ENCODE results near the gene DISC1. TPM values are rescaled to one million over a fixed set of nuclear protein-coding genes. Genes with fewer than 3 reads are reported as not detected.

Gene DISC1
- total RNA-seq, 2 donors from 2014 or later, result 8.0 to 9.4 TPM

DNA sequence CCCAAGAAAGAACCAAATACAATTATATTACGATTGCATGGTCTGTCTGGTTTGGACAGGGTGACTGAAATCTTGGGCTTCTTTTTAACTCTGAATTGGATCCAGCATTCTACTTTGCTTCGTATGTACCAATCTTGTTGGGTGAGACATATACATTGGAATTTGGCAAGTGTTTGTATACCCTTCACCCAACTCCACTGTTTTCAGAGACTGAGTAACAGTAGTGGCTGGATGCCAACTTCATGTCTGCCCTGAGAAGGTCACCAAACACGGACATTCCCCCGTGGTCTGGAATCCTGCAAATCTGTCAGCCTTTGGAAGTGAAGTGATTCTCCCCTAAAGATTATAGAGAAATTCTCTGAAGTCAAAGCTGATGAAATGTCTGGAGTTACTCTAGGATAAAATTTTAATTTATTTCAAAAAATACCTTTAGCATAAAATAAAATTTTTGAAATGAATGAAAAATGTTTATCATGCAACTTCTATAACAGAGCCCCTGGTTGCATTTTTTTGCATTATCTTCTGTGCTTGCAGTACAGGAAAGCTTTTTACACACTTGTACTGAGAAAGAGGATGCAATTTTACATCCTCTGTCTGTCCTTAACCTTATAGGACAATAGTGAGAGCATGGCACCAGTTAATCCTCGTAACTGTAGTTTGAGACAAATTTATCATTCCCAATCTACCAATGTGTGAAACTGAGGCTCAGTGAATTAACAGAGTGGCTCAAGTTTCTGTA lies 201.8 kb downstream of the DISC1 start:
- Mint-ChIP-seq H3K4me3 (no peak overlapping the region), H3K27me3 (ENCODE audit: insufficient read depth) (no peaks in the 10 kb centered on the region), H3K36me3 (ENCODE audit: low read depth) (peaks cover 3% of the 10 kb centered on the region), H3K27ac (no peak overlapping the region), H3K9me3 (no peaks in the 10 kb centered on the region), H3K4me1 (peaks cover 39% of the 10 kb centered on the region)
- Histone ChIP-seq H3K27me3 (ENCODE audit: control insufficient read depth, insufficient read depth, low read length, poor library complexity, severe bottlenecking) (no peaks in the 10 kb centered on the region), H3K27ac (ENCODE audit: low read depth, low read length) (no peak overlapping the region), H3K36me3 (ENCODE audit: control insufficient read depth, insufficient read depth, low read length) (no peaks in the 10 kb centered on the region), H3K9me3 (ENCODE audit: control insufficient read depth, low read length) (no peaks in the 10 kb centered on the region), H3K4me3 (ENCODE audit: low read length) (no peak overlapping the region), H3K9ac (ENCODE audit: extremely low read depth, low read length, poor library complexity, severe bottlenecking) (no peak overlapping the region), H3K4me1 (ENCODE audit: control insufficient read depth, insufficient read depth, low read length) (no peaks in the 10 kb centered on the region)
- no peak for DNase-seq
- TF ChIP-seq CTCF (conservative IDR thresholded peaks at IDR 0.05), result no peak
- 90 to 100% methylated on average over 2 to 5 of the region's 5 CpGs for WGBS, 2 experiments (ENCODE audit: insufficient coverage in 1 of 2, insufficient read length in 1 of 2)

DNA sequence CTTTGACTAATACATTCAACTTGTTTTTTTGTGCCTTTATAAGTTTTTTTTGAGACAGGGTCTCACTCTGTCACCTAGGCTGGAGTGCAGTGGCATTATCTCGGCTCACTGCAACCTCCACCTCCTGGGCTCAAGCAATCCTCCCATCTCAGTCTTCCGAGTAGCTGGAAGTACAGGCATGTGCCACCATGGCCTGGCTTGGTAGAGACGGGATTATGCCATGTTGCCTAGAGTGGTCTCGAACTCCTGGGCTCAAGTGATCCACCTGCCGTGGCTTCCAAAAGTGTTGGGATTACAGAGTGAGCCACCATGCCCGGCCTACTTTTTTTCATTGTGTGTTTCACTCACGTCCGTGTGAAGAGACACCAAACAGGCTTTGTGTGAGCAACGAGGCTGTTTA lies 202.7 kb downstream of the DISC1 start:
- H3K9ac ChIP-seq (ENCODE audit: extremely low read depth, low read length, poor library complexity, severe bottlenecking), result no peak overlapping the region
- no peak overlapping the region for H3K4me3 ChIP-seq (ENCODE audit: low read length)
- no peaks in the 10 kb centered on the region for H3K9me3 ChIP-seq (ENCODE audit: control insufficient read depth, low read length)
- peak; percentile 62 for DNase-seq
- peak overlapping the region; percentile 71 for H3K27ac Mint-ChIP-seq
- peaks cover 4% of the 10 kb centered on the region for H3K9me3 Mint-ChIP-seq
- peaks cover 3% of the 10 kb centered on the region for H3K36me3 Mint-ChIP-seq (ENCODE audit: low read depth)
- peak overlapping the region; percentile 67 for H3K4me3 Mint-ChIP-seq
- H3K36me3 ChIP-seq (ENCODE audit: control insufficient read depth, insufficient read depth, low read length), result no peaks in the 10 kb centered on the region
- no peaks in the 10 kb centered on the region for H3K27me3 Mint-ChIP-seq (ENCODE audit: insufficient read depth)
- peaks cover 46% of the 10 kb centered on the region for H3K4me1 Mint-ChIP-seq
- TF ChIP-seq CTCF (conservative IDR thresholded peaks at IDR 0.05), result no peak
- no peak overlapping the region for H3K27ac ChIP-seq (ENCODE audit: low read depth, low read length)
- H3K4me1 ChIP-seq (ENCODE audit: control insufficient read depth, insufficient read depth, low read length), result no peaks in the 10 kb centered on the region
- H3K27me3 ChIP-seq (ENCODE audit: control insufficient read depth, insufficient read depth, low read length, poor library complexity, severe bottlenecking), result no peaks in the 10 kb centered on the region
- WGBS, 2 experiments (ENCODE audit: insufficient coverage in 1 of 2, insufficient read length in 1 of 2), result 73 to 74% methylated on average over 8 to 9 of the region's 9 CpGs

DNA sequence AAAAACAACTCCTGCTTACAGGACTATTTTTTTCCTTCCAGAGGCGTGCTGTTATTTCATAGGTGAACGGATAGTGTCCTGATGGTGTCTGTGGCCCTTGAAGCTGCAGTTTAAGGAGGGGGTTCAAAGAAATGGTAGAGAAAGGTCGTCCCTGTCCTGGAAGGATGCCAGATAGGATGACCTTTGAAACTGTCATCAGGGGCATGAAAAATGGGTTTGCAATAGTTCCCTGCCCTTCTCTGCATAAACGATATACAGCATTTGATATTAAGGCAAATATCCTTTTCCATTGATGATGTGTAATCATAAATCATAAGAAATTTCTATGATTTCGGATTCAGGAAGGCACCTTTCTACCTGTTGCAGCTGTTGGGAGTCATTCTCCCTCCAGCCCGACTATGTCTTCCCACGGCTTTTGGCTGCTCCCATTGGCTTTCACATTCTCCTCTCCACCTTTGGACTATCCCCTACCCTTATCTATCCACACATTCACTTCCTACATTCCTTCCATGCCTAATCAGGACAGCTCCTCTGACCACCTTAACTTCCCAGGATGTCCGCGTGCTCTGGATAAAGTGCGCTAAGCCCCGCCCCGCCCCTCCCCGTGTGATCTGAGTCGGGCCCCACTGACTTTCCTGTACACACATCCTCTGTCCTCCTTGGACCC lies 209.8 kb downstream of the DISC1 start:
- Mint-ChIP-seq H3K4me1 (peaks cover 69% of the 10 kb centered on the region), H3K36me3 (ENCODE audit: low read depth) (no peaks in the 10 kb centered on the region), H3K27ac (peak overlapping the region; percentile 94), H3K4me3 (peak overlapping the region; percentile 30), H3K9me3 (peaks cover 6% of the 10 kb centered on the region), H3K27me3 (ENCODE audit: insufficient read depth) (no peaks in the 10 kb centered on the region)
- no peak overlapping the region for H3K27ac ChIP-seq (ENCODE audit: low read depth, low read length)
- H3K9me3 ChIP-seq (ENCODE audit: control insufficient read depth, low read length), result no peaks in the 10 kb centered on the region
- WGBS, 2 experiments (ENCODE audit: insufficient coverage in 1 of 2, insufficient read length in 1 of 2), result 85 to 91% methylated on average over 4 to 14 of the region's 14 CpGs
- TF ChIP-seq CTCF (conservative IDR thresholded peaks at IDR 0.05), result no peak
- H3K4me1 ChIP-seq (ENCODE audit: control insufficient read depth, insufficient read depth, low read length), result no peaks in the 10 kb centered on the region
- DNase-seq, result peak; percentile 70
- H3K36me3 ChIP-seq (ENCODE audit: control insufficient read depth, insufficient read depth, low read length), result no peaks in the 10 kb centered on the region
- H3K4me3 ChIP-seq (ENCODE audit: low read length), result peak overlapping the region; percentile 62
- no peaks in the 10 kb centered on the region for H3K27me3 ChIP-seq (ENCODE audit: control insufficient read depth, insufficient read depth, low read length, poor library complexity, severe bottlenecking)
- peak overlapping the region; percentile 26 for H3K9ac ChIP-seq (ENCODE audit: extremely low read depth, low read length, poor library complexity, severe bottlenecking)
